ENCODE data around the gene MED12L.

- TF ChIP-seq POLR2AphosphoS5 (IDR thresholded peaks at IDR 0.05; ENCODE audit: borderline replicate concordance, low read depth, low read length) (no peak), FOXP2 (optimal IDR thresholded peaks at IDR 0.05; ENCODE audit: control extremely low read depth, extremely low read length, insufficient read depth) (no peak), EZH2 (IDR thresholded peaks at IDR 0.05) (no peak)
Observed at GRCh38 chr3:151178208-151178845, 92.9 kb downstream of the MED12L start.

Data from SK-N-MC (cell line).